Activated naive CD4-positive, alpha-beta T cell treated with Interleukin-2 at 50 U/mL for 16 hours (primary cell): ENCODE measurements around the gene NCAPD3.
"Not testable (repeated sequence)": the region's sequence is repeated elsewhere in the genome, so short reads cannot be mapped to it uniquely, and the experiment has no call there.

Experiments
- DNase-seq: peaks from one replicate; pipeline ENCODE4 v3.0.0-alpha.2; 2020

Gene NCAPD3

DNA sequence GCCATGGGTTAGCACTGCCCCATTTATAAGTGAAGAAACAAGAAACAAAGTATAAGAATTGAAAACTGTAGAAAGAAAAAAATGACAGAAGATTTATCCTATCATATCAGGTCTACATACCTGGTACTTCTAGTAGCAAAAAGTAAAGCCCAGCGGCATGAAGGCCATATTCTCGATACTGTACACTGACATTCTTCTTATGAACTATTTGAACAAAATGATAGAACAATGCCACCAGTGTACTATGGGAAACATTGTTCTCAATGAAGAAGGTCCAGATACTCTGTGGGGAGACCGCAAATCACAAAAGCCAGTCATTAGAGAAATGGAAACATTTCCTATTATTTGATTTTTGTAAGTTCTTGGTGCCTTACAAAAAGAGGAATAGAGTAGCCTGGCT, 7.0 kb downstream of the NCAPD3 start:
- DNase-seq: no peak

GRCh38 chr11:134215836-134216235, 7.9 kb downstream of the NCAPD3 start:
- DNase-seq: no peak

GRCh38 chr11:134207538-134208239, 16.1 kb downstream of the NCAPD3 start:
- DNase-seq: peak; percentile 69

GRCh38 chr11:134206185-134206584, 17.6 kb downstream of the NCAPD3 start:
- no peak for DNase-seq

DNA sequence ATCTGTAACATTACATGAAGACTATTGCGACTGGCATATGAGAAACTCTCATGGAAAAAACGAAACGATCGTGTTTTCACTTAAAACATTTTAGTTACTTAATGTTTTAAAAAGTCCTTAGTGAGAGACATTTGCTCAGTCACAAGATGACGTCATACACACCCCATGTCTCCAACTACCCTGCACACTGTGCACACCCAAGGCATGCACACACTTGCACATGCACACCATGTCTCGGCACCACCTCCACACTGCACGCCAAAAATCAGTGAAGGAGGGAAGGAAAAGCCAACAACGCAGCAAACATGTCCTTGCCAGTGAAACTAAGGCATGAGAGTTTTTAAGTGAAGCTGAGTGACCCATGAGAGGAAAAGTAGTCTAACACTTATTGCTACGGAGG, 18.0 kb downstream of the NCAPD3 start:
- no peak for DNase-seq

DNA sequence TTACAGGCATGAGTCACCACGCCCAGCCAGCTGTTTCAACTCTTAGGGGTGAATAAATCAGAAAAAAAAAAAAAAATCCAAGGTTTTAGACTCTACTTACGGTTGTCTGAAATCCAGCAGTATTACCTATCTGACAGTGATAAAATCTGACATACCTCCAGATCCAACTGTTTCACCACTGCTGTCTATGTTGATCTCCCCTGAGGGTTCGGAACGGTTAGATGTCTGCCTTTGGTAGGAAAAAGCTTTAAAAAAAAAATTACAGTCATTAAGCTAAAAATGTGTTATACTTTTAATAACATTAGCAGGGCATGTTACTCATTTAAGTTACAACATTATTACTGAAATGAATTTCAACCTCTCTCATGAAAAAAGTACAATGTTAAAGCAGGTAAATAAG, 21.1 kb downstream of the NCAPD3 start:
- DNase-seq: no peak

- no peak for DNase-seq
Observed at GRCh38 chr11:134200688-134201087, 23.1 kb downstream of the NCAPD3 start.

DNA sequence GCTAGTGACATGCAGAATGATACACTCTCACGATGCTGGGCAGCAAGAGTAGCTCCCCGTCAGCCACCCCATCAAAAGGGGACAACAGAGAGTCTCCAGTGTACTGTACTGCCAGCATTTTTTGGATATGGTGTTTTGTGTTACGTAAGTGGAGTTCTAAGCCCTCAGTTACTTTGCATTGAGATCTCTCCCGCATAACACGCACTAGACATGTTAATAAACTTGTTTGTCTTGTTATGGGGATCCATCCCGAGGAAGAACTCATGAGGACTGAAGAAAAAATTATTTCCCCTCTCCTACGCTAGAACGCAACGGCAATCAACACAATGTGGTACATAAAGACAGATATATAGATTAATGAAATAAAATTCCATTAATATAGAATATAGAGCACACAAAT, 24.2 kb downstream of the NCAPD3 start:
- DNase-seq: no peak

DNA sequence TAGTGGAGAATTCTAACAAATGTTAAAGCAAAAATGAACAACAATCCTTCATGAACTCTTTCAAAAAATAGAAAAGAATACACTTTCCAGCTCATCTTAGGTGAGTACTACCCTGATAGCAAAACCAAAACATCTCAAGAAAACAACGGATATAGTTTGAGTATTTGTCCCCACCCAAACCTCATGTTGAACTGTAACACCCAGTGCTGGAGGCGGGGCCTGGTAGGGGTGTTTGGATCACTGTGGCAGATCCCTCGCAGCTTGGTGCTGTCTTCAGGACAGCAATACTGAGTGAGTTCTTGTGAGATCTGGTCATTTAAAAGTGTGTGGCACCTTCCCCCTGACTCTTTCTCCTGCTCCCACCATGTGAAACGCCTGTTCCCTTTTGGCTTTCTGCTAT, 27.0 kb downstream of the NCAPD3 start:
- DNase-seq: peak; percentile 11

DNA sequence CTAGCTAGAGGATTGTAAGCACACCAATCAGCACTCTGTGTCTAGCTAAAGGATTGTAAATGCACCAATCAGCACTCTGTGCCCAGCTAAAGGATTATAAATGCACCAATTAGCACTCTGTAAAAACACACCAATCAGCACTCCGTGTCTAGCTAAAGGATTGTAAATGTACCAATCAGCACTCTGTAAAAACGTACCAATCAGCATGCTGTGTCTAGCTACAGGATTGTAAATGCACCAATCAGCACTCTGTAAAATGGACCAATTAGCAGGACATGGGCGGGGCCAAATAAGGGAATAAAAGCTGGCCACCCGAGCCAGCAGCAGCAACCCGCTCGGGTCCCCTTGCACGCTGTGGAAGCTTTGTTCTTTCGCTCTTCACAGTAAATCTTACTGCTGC, 35.7 kb downstream of the NCAPD3 start:
- DNase-seq: not testable (repeated sequence)

DNA sequence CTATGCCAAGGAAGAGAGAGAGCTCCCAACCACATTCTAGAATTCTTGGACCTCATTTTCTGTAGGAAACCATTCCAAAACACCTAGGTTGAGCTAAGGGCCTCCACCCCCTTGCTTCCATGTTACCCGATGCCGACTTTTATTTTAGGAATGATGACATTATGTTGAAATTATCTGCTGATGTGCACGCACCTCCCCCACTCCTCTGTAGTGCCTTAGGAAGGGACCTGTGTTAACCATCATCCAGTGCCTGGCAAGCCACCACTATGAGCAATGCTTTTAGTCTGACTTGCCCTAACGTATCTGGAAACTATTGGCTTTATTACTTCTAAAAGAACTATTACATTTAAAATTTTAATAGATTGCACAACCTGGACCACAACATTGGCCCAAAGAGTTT, 42.1 kb downstream of the NCAPD3 start:
- DNase-seq: no peak

DNA sequence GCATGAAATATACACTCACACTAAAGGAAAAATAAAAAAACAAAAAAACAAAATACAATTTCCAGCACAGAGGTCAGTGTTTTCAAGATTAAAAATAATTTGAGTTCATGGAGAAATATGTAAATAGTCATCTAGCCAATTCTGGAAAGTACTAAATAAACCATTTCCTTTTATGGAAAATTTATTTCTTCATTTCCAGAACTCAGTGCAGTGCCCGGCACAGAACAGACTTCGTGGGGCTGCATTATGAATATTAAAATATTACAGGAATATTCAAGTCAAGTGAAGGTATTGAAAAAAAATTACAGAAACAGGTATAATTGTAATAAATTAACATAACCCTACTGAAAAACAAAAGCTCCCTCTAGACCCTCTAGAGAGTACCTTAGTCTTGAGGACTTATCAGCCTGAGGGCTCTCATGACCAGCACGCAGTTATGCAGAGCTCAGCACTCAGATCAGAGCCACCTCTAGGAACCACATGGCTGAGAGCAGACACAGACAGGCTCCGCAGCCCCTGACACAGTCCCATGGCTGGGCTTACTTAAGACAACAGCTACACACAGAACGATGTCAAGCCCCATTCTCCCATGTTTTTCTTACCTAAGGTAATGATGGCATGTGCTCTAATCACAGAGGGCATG, 45.6 kb downstream of the NCAPD3 start:
- no peak for DNase-seq

- no peak for DNase-seq
Observed at GRCh38 chr11:134176284-134176683, 47.5 kb downstream of the NCAPD3 start.

DNA sequence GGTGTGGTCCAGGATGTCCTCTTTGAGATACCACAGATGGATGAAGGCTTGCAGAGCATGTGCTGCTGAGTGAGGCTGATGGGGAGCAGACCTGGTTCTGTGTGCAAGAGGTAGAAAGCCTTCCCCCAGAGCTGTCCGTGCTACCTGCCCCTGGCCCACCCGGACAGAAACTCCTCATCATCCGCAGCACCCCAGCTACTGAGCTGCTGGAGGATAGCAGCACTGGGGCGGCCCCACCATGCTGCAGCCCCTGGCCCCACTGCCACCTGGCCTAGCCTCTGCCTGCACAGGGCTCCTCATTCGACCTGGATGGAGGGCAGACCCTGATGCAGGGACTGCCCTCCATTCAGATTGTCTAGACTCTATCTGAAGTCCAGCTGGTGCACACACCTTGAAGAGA, 50.5 kb downstream of the NCAPD3 start:
- no peak for DNase-seq

- no peak for DNase-seq
Observed at GRCh38 chr11:134171951-134172350, 51.8 kb downstream of the NCAPD3 start.

GRCh38 chr11:134170919-134171281, 52.9 kb downstream of the NCAPD3 start:
- no peak for DNase-seq

DNA sequence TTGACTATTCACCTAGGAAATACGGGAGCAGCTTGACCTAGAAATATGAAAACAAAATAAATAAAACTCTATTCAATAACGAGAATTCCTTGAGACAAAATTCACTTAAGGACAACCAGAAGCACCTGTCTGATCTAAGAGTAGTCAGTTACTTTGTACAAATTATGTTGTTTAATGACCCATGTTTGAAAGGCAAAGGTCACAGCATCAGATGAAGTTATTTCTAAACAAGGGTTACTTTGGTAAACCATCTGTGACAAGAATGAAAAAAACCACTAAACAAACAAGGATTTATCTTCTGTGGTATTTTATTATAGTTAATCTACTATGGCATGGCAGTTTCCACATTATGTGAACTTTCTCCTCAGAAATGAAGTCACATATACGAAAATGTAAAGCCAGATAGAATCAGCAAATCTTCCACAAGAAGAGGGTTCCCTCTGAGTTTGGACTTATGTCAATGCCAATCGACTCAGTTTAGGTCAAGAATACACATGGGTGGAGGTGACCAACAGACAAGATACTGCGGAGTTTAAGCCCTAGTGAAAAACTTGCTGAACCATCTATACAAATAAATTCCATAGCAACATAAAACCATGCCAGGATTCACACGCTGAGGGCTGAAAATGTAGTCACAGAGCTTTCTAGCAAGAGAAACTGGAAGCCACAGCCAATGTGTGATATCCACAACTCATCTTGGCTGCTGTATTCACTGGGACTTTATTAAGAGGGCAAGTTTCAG, 53.4 kb downstream of the NCAPD3 start:
- no peak for DNase-seq

DNA sequence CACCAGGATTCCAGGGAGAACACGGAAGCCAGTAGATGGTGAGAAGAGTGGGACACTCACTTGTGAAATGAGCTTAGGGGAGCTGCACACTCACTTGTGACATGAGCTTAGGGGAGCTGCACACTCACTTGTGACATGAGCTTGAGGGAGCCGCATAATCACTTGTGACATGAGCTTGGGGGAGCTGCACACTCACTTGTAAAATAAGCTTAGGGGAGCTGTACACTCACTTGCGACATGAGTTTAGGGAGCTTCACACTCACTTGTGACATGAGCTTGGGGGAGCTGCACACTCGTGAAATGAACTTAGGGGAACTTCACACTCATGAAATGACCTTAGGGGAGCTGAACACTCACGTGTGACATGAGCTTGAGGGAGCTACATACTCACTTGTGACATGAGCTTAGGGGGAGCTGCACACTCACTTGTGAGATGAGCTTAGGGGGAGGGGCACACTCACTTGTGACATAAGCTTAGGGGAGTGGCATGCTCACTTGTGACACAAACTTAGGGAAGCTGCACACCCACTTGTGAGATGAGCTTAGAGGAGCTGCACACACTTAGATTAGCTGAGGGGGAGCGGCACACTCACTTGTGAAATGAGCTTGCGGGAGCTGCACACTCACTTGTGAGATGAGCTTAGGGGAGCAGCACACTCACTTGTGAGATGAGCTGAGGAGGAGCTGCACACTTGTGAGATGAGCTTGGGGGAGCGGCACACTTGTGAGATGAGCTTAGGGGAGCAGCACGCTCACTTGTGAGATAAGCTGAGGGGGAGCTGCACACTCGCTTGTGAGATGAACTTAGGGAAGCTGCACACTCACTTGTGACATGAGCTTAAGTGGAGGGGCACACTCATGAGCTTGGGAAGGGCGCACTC, 59.0 kb downstream of the NCAPD3 start:
- no peak for DNase-seq

GRCh38 chr11:134159652-134160051, 64.1 kb downstream of the NCAPD3 start:
- no peak for DNase-seq

GRCh38 chr11:134158023-134158422, 65.7 kb downstream of the NCAPD3 start:
- DNase-seq: no peak

DNA sequence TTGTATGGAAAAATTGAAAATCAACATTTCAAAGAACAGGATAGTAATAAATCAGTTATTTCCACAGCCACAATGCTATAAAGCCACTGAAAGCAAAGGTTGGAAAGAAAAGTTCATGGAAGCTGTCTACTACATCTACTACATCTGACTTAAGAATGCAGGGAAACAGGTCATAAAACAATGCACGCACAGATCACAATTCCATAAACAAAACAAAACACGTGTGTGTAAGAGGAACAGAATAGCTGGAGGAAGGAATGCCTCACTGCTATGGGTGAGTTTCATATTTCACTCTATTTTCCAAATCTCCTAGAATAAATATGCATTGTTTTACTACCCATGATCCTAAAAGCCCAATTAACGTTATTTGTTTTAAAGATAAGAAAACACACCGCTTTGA, 66.3 kb downstream of the NCAPD3 start:
- no peak for DNase-seq

DNA sequence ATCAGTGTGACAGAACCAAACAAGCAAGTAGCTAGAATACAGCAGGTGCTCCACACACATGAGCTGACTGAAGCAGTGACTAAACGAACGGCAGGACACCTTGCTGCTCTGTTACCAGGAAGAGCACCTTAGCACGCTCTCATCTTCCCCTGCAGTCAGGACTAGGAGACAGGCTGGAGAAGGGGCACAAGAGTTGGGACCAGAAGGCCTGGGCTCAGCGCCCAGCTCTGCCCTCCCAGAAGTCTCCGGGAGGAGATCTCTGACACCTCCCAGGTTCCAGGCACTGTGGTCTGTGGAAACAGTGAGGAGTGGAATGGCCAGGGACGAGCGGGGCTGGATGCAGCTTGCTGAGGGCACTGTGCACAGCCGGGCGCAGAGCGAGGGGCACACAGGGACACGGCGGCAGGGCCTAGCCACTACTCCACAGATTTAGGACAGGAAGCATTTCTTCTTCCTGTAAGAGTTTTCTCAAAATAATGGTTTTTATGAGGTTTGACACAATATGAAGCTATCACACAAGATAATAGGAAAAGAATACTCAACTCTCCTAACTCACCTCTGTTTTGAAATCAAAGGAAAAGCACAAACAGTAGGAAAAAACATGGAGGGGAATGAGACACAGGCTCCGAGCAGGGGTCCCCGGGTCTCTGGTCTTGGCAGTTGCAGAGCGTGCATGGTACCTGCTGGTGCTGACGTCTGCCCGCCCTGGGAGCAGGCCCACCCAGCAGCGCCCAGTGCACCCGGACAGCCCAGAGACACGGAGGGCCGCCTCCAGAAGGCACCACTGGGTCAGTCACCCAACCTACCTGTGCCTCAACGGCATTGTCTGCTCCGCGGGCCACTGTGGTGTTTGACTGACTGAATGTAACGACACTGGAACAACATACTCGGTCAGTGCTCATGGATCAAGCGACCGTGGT, 67.6 kb downstream of the NCAPD3 start:
- DNase-seq: no peak
